AG09309 (cell line): ENCODE measurements around the gene MRAP2.
A peak's percentile ranks its signal among the peaks of the same experiment; 100 is the strongest.
"Not testable (repeated sequence)": the region's sequence is repeated elsewhere in the genome, so short reads cannot be mapped to it uniquely, and the experiment has no call there.

Experiments
- DNase-seq: peaks from one replicate; pipeline ENCODE4 v3.0.0-alpha.2; 2010; ENCODE audit warnings: low read depth
- H3K4me3 ChIP-seq: 2 replicates; pipeline ENCODE4 v1.5.1; 2011; ENCODE audit warnings: mild to moderate bottlenecking, low read depth, low read length, moderate library complexity; ENCODE audit not compliant: control insufficient read depth
- CTCF ChIP-seq: IDR thresholded peaks from 2 replicates; pipeline ENCODE4 v1.5.1; 2011; ENCODE audit warnings: mild to moderate bottlenecking, low read depth, low read length, inconsistent platforms; ENCODE audit not compliant: insufficient read depth, control insufficient read depth; ENCODE audit errors: missing control alignments

MRAP2 gene

GRCh38 chr6:84027340-84028181 is 6.0 kb upstream of the MRAP2 start:
- peak; percentile 79 for DNase-seq
- TF ChIP-seq CTCF, result no peak
- no peak overlapping the region for H3K4me3 ChIP-seq

GRCh38 chr6:84028350-84028749 is 5.2 kb upstream of the MRAP2 start:
- no peak for DNase-seq
- no peak overlapping the region for H3K4me3 ChIP-seq
- TF ChIP-seq CTCF, result no peak

- not testable (repeated sequence) for H3K4me3 ChIP-seq, DNase-seq
Measured at GRCh38 chr6:84032000-84032399, 1.6 kb upstream of the MRAP2 start.

GRCh38 chr6:84035484-84035883 is 1.9 kb downstream of the MRAP2 start:
- TF ChIP-seq CTCF, result no peak
- no peak for DNase-seq
- no peak overlapping the region for H3K4me3 ChIP-seq

GRCh38 chr6:84037425-84038089 is 4.0 kb downstream of the MRAP2 start:
- no peak overlapping the region for H3K4me3 ChIP-seq
- DNase-seq, result no peak
- TF ChIP-seq CTCF, result no peak

- H3K4me3 ChIP-seq, result no peak overlapping the region
- DNase-seq, result no peak
- TF ChIP-seq CTCF, result no peak
Measured at GRCh38 chr6:84042603-84043002, 9.0 kb downstream of the MRAP2 start.

- no peak for TF ChIP-seq CTCF
- no peak overlapping the region for H3K4me3 ChIP-seq
- no peak for DNase-seq
Measured at GRCh38 chr6:84043555-84043954, 10.0 kb downstream of the MRAP2 start.
